RPMI7951 (cell line): ENCODE measurements around the gene BRME1. TPM values are rescaled to one million over a fixed set of nuclear protein-coding genes. Genes with fewer than 3 reads are reported as not detected.

Experiments used
- DNase-seq: peaks from one replicate; pipeline ENCODE4 v3.0.0-alpha.2; 2012; ENCODE audit warnings: low read depth
- total RNA-seq: library from RNA; depleted of rRNA; stranded (reverse); fragments of >200 nt; shearing (Covaris generic); gene quantifications from 2 replicates; pipeline ENCODE4 v1.2.3, GENCODE V29; 2014

Gene BRME1
- total RNA-seq, 1 experiment from 2014 or later = 1.6 TPM

- DNase-seq = peak; percentile 57
Measured at GRCh38 chr19:13887517-13887916, 18.4 kb downstream of the BRME1 start.

GRCh38 chr19:13887018-13887436, 18.9 kb downstream of the BRME1 start:
- DNase-seq = no peak

- DNase-seq = no peak
Measured at GRCh38 chr19:13885826-13886365, 20.0 kb downstream of the BRME1 start.

DNA sequence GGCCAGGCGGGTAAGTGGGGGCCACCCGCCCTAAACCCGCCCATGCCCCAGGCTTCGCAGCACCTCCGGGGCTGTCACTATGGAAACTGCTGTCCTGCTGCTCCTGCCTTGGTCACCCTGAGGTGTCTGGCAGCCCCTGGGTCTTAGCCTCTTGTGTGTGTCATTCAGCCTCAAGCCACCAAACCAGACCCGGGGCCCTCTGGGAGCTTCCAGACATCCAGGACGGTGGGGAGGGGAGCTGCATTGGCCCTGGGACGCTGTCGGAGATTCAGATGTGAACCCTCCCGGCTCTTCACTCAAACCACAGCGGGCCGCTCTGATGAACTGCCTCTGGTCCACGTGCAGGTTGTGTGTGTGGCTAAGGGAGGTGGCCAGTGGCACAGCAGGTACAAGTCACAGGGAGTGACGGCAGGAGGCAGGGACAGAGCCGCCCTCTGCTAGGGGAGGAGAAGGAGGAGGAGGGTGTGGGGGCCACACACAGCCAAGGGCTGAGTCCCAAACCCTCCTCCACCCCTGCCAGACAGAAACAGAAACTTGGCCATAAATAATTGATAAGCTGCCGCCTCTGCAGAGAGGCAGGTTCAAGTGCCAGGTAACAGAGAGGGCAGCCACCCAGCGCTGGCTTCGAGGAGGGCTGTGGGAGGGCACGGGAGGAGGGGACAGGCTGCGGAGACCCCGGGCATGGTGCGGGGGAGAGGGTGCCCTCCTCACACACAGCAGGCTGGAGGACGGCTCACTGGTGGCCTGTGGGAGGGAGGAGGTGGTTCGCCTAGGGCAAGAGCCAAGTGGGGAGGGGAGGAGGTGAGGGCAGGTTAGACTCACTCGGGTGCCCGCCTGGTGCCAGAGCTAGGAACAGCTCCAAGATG, 21.0 kb downstream of the BRME1 start:
- DNase-seq = no peak

- DNase-seq = no peak
Measured at GRCh38 chr19:13883516-13884064, 22.3 kb downstream of the BRME1 start.

- DNase-seq = no peak
Measured at GRCh38 chr19:13882836-13883235, 23.1 kb downstream of the BRME1 start.

DNA sequence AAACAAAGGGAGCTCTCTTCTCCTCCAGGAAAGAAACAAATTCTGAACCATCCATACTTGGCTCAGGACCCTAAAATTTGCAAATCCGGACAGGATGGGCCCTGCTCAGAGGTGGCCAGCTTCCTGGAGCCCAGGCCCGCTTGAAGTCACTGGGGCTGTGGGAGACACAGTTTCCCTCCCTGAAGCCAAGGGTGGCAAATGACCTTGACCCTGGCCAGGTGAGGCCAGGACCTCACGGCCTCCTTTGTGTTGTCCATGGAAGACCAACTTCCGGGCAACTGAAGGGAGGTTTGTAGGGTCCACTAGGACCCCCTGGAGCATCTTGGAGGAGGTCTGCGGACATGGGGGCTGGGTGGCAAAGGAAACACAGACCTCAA, 23.5 kb downstream of the BRME1 start:
- DNase-seq = no peak

- DNase-seq = peak; percentile 96
Measured at GRCh38 chr19:13881692-13882418, 24.1 kb downstream of the BRME1 start.

DNA sequence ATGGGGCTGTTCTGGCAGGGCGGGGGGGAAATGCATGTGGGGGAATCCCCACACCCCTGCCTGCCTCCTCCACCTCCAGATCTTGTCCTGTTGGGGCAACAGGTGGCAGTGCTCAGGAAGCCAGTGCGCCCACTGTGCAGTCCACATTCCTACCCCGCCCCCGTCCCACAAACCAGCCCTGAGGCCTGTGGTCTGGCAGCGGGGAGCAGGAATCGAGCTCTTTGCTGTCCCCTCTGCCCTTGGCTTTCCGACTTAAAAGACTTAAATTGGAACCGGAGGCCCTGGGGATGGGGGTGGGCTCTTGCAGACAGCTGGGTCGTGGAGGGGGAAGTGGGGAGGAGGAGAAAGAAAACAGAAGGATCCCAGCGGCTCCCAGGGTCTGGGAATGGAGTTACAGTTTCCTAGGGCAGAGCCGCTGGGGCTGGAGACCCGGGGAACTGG, 24.6 kb downstream of the BRME1 start:
- DNase-seq = peak; percentile 86

GRCh38 chr19:13880059-13881043, 25.6 kb downstream of the BRME1 start:
- peak; percentile 92 for DNase-seq

DNA sequence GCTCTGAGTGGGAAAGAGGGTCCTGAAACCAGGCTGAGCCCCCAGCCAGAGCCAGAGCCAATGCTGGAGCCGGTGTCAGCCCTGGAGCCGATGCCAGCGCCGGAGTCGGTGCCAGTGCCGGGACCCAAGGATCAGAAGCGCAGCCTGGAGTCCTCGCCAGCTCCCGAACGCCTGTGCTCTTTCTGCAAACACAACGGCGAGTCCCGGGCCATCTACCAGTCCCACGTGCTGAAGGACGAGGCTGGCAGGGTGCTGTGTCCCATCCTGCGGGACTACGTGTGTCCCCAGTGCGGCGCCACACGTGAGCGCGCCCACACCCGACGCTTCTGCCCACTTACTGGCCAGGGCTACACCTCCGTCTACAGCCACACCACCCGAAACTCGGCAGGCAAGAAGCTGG, 28.6 kb downstream of the BRME1 start:
- DNase-seq = no peak

DNA sequence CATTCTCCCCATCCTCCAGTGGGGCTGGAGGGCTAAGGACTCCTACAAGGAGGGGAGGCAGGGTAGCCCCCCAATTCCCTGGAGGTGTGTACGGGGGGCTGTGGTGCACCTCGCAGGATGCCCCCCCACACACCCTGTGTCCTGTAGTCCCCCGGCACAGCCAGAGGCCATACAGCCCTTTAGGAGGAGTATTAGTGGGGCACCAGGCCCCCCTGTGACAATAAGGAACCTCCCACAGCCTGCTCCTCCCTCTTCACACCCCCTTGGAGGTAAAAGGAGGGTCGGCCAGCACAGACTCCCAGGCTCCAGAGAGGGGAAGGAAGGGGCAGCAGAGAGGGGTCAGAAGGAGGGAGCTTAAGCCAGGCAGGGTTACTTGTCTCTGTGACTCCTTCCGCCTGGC, 29.1 kb downstream of the BRME1 start, which contains the start of gene NANOS3:
Gene NANOS3, plus strand, starts transcription at position 301 of the 400 bp plus-strand sequence. CDS start 115 bp downstream, outside the sequence.
- no peak for DNase-seq

- no peak for DNase-seq
Measured at GRCh38 chr19:13875824-13876223, 30.1 kb downstream of the BRME1 start.

DNA sequence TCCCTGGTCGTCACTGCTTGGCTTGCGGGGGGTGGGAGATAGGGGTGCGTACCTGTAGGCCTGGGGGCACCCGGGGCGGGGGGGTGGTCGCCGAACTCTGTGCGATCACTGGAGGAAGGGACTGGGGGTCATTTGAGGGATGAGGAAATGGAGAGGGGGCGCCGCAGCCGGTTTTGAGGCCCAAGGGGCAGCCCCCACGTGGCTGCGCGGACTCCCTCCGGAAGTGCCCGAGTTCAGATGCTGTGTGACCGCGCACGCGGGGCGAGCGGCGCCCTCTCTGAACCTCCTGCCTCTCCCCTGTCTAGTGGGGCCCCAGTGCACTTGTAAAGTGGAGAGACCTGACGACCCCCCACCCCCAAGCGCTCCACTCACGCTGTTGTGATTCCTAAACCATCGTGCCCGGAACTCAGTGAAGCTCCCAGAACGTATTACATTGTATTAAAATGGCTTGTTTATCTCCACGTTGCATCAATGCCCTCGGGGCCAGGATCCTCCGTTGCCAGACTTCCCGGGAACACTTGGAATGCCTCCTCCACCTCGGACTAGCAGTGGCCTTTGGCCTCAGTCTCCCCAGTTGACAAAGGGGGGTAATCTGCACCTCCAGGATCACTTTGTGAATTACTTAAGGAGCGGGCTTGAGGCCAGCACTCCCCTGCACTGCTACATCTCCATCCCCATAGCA, 31.9 kb downstream of the BRME1 start:
- DNase-seq = peak; percentile 50

DNA sequence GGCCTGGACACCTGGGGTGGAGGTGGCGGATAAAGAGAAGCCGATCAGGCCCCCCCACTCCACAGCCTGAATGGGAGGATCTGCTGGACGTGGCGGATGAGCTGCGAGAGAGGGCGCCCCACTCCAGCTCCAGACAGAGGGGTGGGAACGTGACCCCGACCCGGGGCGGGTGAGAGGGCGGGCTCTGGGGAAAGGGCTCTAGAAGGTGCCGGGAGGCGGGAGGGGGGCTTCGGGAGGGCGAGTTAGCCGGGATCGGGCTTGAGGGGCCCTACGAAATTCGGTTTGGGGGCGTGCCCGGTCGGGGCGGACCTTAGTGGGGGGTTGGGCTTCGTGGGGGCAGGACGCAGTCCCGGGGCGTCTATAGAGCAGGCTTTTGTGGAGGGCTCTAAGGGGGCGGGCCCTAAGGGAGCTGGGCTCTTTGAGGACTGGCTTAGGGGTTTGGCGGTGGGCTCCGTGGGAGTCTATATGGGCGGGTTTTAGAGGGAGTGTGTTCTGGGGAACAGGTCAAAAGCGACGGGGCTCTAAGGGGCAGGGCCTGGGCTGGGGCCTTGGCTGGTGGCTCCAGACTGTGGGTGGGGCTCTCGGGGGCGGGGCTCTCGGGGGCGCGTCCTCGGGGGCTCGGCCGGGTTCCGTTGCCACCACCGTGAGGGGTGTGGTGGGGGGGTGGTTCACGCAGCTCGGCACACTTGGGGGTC, 33.1 kb downstream of the BRME1 start:
- peak; percentile 35 for DNase-seq

DNA sequence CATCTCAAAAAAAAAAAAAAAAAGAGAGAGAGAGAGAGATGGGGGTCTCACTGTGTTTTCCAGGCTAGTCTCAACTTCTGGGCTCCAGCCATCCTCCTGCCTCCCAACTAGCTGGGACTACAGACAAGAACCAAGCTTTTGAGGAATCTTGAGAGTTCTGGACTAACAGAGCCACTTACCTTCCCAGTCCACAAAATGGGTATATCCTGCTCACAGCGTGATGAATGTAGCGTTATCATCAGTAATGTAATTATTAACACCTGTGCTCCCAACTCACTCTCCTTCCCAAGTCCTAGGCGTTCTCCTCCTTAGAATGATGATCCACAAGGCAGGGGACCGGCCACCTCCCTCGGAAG, 33.6 kb downstream of the BRME1 start:
- no peak for DNase-seq

DNA sequence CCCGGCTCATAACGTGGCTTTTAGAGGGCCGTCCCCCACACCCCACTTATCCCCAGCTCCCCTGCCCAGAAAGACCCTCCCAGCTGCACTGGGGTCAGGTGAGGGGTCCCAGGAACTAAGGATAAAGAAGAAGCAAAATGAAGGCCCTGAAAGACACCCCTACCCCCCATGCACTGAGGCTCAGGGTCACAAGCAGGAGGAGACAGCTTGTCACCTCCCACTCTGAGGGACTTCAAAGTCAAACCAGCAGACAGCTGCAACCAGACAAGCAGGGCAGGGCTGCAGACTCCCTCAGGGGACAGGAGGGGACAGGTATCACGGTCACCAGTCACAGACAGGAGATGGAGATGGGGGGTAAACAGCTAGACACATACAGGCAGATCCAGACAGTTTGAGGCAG, 35.0 kb downstream of the BRME1 start:
- DNase-seq = no peak

DNA sequence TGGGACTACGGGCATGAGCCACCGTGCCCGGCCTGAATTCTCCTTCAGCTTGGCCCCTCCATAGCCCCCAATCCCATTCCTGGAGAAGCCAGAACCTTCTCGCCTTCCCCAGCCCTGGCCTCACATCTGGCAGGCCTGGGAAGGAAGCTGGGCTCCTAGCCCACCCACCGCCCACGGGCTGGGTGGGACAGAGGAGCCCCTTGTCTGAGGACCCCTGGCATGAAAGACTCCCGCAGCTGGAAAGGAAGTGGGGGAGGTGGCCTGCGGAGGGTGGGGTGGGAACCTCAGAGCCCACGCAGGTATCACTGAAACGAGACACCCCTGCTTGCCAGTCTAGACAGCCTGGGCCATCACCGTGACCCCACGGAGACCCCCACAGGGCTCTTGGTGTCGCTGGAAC, 36.6 kb downstream of the BRME1 start:
- DNase-seq = no peak

GRCh38 chr19:13868663-13869062, 37.3 kb downstream of the BRME1 start:
- DNase-seq = no peak

GRCh38 chr19:13866463-13867046, 39.4 kb downstream of the BRME1 start:
- no peak for DNase-seq
